Measurements from ENCODE around the gene FAM13B.

DNA sequence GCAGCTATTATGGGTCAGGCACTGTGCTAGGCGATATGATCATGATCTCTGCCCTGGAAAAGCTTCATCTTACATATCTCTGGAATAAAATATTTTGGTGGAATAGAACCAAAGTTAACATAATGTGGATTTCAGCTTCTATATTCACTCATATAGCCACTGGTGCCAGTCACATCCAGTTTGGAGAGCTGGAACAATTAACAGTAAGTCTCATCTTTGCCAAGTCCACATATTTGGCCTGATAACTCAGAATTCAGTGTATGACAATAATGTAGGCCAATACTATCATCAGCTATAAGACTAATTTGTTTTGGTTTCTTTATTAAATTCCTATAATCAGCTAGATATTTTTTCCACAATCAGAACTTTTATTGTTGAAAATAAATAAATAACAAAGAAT, 5.9 kb upstream of the FAM13B start:
- TF ChIP-seq POLR2A (IDR thresholded peaks at IDR 0.05) (no peak), CTCF (IDR thresholded peaks at IDR 0.05 in 4 of 5, conservative IDR thresholded peaks at IDR 0.05 in 1 of 5) (no peak)
